Pancreas (tissue), 10 donors: Measurements from ENCODE around the gene APOL1. TPM values are rescaled to one million over a fixed set of nuclear protein-coding genes. Genes with fewer than 3 reads are reported as not detected.

Experiments used
- ATAC-seq, 4 donors: fragments of 200-7000 bp; cut with Tn5 transposase; one replicate each; pipeline versions ENCODE4 v1.8.0 to v1.9.1; 2020; ENCODE audit warnings: mild to moderate bottlenecking in 4 of 4, moderate library complexity in 4 of 4
- DNase-seq, 6 donors: peaks; one replicate each; pipeline ENCODE4 v3.0.0-alpha.2; 2020
- FAIRE-seq: peaks from 2 replicates; lab custom pipeline; 2012; peaks lifted over from hg19 to GRCh38; lab: Jason Lieb, UNC
- H3K27ac ChIP-seq, 4 donors: fragments of 200-600 bp; sonication (generic); 1 replicate in 3 of 4; 2 replicates in 1 of 4; pipeline versions ENCODE4 v1.5.0 to v1.8.0; 2020
- H3K27me3 ChIP-seq, 4 donors: fragments of 200-600 bp; one replicate each; pipeline ENCODE4 v1.8.0; 2021
- H3K36me3 ChIP-seq, 3 donors: fragments of 200-600 bp; sonication (generic) in 1 of 3; one replicate each; pipeline versions ENCODE4 v1.5.0 to v1.8.0; 2020 to 2021
- H3K4me1 ChIP-seq, 3 donors: fragments of 200-600 bp; one replicate each; pipeline ENCODE4 v1.8.0; 2021
- H3K4me3 ChIP-seq, 4 donors: fragments of 200-600 bp; sonication (generic) in 2 of 4; one replicate each; pipeline versions ENCODE4 v1.5.0 to v1.8.0; 2020 to 2021
- H3K9me3 ChIP-seq, 4 donors: fragments of 200-600 bp; one replicate each; pipeline ENCODE4 v1.8.0; 2021
- WGBS, 2 donors: extraction: QIAGEN DNeasy Blood & Tissue Kit; methylation state at CpG; one replicate each; pipeline ENCODE4 v1.1.7; 2013; 5-methylcytosine and 5-hydroxymethylcytosine counted together
- intact Hi-C, 3 donors: fragments of 100-400 bp; cut with DNase I; formaldehyde crosslinking; loops; one replicate each; pipeline versions ENCODE4 v1.11.1 to v1.14.2; 2022
- polyA plus RNA-seq, 2 donors: library from polyadenylated mRNA; stranded (reverse); fragments of 200-250 nt; gene quantifications; one replicate each; pipeline ENCODE4 v1.2.3, GENCODE V29; 2013
- total RNA-seq, 6 donors: library from RNA; stranded (reverse); fragmentation: NEBNext Ultra II Directional in 4 of 6; extraction: Animal tissue kit (Norgen Biotek cat#: 25700) in 4 of 6; gene quantifications; one replicate each; pipeline versions ENCODE4 v1.2.1 to v1.2.4, GENCODE V29; 2021 to 2023
- TF ChIP-seq, protein P1 (sequence below), 4 donors: fragments of 200-600 bp; sonication (generic) in 3 of 4; IDR thresholded peaks; one replicate each; pipeline versions ENCODE4 v1.5.0 to v1.8.0; 2021; ENCODE audit warnings: antibody characterized with exemption in 4 of 4
- donor health status: healthy with polysubstance abuse.
- donor health status: DM: no; HTN: no; CAD: no; lungs with moderate emphysema.
- donor health status: DM: no; HTN: no; CAD: no.
- donor health status: control.
- donor health status: control.
- donor health status: Bipolar disorder and iron deficiency.
- donor health status: DM: yes; HTN: yes; CAD: no.
- donor health status: DM: no; HTN: no; CAD: no.
- donor health status: DM: no; HTN: no; CAD: no.
- donor health status: DM: yes; HTN: yes; CAD: no.

The APOL1 gene
- total and polyA plus RNA-seq, 8 donors, result 3.2 to 25.5 (median 5.5) TPM

DNA sequence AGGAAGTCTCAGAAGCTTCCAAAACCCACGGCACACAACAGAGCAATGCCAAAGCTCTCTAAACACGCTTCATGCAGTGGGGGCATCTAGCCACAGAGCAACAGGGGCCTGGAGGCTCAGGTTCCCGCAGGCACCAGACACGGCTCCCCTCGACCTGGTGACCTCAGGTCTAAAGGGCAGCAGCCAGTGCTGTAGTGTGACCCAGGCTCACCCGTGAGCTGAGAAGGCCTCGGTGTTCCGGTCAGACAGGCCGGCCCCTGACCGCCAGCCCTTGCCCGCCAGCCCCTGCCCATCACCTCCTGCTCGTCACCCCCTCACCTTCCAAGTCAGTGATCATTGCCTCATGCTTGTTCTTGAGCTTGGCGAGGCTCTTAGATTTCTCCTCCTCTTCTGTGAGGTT, 45.7 kb downstream of the APOL1 start:
- no peak for FAIRE-seq
- Histone ChIP-seq H3K4me3 (no peak overlapping the region), H3K27me3 (no peaks in the 10 kb centered on the region), H3K4me1 (no peaks in the 10 kb centered on the region), H3K27ac (no peak overlapping the region), H3K9me3 (no peaks in the 10 kb centered on the region), H3K36me3 (peaks cover 32 to 100% (median 99%) of the 10 kb centered on the region in 3 donors)
- no peak for ATAC-seq
- TF ChIP-seq, protein P1, sequence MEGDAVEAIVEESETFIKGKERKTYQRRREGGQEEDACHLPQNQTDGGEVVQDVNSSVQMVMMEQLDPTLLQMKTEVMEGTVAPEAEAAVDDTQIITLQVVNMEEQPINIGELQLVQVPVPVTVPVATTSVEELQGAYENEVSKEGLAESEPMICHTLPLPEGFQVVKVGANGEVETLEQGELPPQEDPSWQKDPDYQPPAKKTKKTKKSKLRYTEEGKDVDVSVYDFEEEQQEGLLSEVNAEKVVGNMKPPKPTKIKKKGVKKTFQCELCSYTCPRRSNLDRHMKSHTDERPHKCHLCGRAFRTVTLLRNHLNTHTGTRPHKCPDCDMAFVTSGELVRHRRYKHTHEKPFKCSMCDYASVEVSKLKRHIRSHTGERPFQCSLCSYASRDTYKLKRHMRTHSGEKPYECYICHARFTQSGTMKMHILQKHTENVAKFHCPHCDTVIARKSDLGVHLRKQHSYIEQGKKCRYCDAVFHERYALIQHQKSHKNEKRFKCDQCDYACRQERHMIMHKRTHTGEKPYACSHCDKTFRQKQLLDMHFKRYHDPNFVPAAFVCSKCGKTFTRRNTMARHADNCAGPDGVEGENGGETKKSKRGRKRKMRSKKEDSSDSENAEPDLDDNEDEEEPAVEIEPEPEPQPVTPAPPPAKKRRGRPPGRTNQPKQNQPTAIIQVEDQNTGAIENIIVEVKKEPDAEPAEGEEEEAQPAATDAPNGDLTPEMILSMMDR (IDR thresholded peaks at IDR 0.05), result no peak
- DNase-seq, result peak in 2 of 6 donors; percentile 26 to 53
- intact Hi-C loops, result no loop called here
- 93 to 94% methylated on average over 13 of the region's 13 CpGs for WGBS, 2 donors

DNA sequence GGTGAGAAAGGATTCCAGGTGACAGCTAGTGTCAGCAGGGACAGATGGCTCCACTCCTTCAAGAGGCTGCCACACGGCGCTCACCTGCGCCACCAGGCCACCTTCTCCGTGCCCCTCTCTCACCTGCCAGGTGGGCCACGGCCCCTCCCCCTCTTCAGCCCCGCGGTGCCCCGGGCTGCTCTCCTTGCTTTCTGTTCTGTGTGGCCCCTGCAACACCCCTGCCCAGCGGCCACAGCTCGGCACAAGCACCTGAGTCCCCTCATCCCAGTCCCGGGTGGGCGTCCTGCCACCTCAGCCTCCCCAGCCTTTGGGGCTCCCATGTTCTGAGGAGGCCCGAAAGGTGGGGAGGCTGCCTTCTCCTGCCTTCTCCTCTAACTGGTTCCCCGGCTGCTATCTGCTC, 46.4 kb downstream of the APOL1 start:
- H3K27ac ChIP-seq, result no peak overlapping the region
- TF ChIP-seq, protein P1 (IDR thresholded peaks at IDR 0.05), result no peak
- intact Hi-C loops, result no loop called here
- FAIRE-seq (no peak), DNase-seq (peak in 2 of 6 donors; percentile 51 to 68), ATAC-seq (no peak)
- no peaks in the 10 kb centered on the region for H3K9me3 ChIP-seq
- no peaks in the 10 kb centered on the region for H3K4me1 ChIP-seq
- WGBS, 2 donors, result 86 to 90% methylated on average over 14 of the region's 14 CpGs
- no peak overlapping the region for H3K4me3 ChIP-seq
- no peaks in the 10 kb centered on the region for H3K27me3 ChIP-seq
- peaks cover 26 to 100% (median 98%) of the 10 kb centered on the region in 3 donors for H3K36me3 ChIP-seq

DNA sequence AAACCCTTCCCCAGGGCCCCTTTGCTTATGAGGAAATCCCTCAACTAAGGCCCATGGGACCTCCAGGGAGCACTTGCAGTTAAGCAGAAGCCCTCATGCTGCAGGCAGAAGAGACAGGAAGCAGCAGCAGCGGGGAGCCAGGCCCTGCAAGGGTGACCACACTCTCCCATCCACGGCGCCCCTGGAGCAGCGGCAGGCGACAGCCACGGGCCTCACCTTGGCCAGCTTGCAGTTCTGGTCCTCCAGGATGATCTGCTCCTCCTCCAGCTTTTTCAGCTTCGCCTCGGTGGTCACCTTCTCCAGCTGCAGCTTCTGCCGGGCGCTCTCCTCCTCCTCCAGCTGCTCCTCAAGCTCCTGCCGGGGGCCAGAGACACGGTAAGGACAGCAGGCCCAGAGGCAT, 47.0 kb downstream of the APOL1 start:
- TF ChIP-seq, protein P1 (IDR thresholded peaks at IDR 0.05), result no peak
- Histone ChIP-seq H3K27ac (no peak overlapping the region), H3K27me3 (no peaks in the 10 kb centered on the region), H3K4me1 (no peaks in the 10 kb centered on the region), H3K9me3 (no peaks in the 10 kb centered on the region), H3K36me3 (peaks cover 26 to 100% (median 98%) of the 10 kb centered on the region in 3 donors), H3K4me3 (no peak overlapping the region)
- ATAC-seq, result no peak
- intact Hi-C loops, result loop anchor here (5.0 to 10.0 kb wide), 3 partner anchors 167 to 175 kb away; no protein-coding TSS in a partner anchor
- DNase-seq, result peak in 2 of 6 donors; percentile 34 to 72
- WGBS, 2 donors, result 90 to 96% methylated on average over 12 of the region's 12 CpGs
- no peak for FAIRE-seq

DNA sequence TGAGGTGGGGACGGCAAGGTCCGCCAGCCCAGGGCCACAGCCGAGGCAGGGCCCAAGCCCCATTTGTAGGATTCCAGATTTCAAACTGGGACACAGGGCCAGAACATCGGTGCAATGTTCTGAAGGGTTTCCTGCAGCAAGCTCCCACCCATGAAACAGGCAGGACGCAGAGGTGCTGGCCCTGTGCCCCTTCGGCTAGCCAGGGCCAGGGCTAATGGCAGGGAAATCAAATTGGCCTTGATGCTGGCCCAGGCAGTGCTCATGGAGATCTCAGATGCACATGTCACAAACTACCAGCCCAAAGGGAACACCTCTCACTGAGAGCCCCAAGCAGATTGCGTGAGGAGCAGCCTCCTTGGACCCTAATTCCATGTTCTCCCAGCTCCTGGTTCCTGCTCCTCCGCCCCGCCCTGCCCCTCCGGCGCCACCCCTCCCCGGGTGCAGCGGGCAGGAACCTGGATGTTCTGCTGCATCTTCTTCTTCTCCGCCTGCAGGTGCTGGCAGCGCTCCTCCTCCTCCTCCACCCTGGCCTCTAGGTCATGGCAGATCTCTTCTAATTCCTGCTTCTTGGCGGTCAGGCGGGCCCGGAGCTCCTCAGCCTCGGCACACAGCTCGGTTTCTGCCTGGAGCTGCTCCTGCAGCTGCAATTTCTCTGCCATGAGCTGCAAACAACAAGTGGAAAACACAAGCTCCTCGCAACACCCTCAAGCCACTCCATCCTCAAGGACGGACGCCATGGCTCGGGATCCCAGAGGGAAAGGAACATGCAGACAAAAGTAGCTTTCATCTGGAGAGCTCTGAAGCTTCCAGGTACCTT, 47.7 kb downstream of the APOL1 start:
- H3K9me3 ChIP-seq, result no peaks in the 10 kb centered on the region
- TF ChIP-seq, protein P1 (IDR thresholded peaks at IDR 0.05), result no peak
- no peak overlapping the region for H3K4me3 ChIP-seq
- no peaks in the 10 kb centered on the region for H3K27me3 ChIP-seq
- ATAC-seq, result no peak
- DNase-seq, result peak in 1 of 6 donors; percentile 50
- WGBS, 2 donors, result 92 to 95% methylated on average over 24 of the region's 24 CpGs
- no peak overlapping the region for H3K27ac ChIP-seq
- FAIRE-seq, result no peak
- H3K4me1 ChIP-seq, result no peaks in the 10 kb centered on the region
- H3K36me3 ChIP-seq, result peaks cover 26 to 100% (median 98%) of the 10 kb centered on the region in 3 donors
- intact Hi-C loops, result loop anchor here (5.0 to 10.0 kb wide), 3 partner anchors 167 to 174 kb away; no protein-coding TSS in a partner anchor
